ENCODE measurements around the gene GAB2. TPM values are rescaled to one million over a fixed set of nuclear protein-coding genes. Genes with fewer than 3 reads are reported as not detected.

The GAB2 gene
- total RNA-seq, 4 donors from 2014 or later = 22.5 to 32.8 (median 30.1) TPM

DNA sequence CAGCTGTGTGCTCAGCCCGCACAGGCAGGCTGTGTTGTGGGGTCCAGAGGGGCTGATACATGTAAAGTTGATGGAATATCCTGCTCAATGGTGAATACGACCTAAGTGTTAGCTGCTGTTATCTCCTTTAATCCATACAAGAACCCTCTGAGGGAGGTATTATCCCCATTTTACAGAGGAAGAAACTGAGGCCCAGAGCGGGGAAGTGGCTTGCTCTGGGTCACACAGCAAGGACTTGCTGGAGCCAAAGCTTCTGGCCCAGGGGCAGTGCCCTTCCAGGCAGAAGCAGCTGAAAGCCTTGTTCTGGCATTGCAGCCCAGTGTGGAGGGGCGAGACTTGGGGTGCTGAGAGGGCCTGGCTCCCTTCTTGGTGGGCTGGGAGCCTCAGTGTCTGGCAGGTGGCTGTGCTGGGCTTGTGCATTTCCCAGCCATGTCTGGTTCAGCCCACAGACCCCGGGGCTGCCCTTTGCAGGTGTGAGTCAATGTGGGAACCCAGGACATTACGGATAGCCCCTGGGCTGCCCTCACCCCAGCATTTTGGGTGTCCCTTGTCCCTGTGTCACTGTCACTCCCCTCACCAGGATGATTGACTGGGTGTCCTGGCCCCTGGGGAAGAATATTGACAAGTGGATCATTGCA lies 218.5 kb downstream of the GAB2 start:
- no peak for DNase-seq (ENCODE audit: low spot score in 2 of 2)
- no peak overlapping the region for H3K4me3 ChIP-seq (ENCODE audit: low read depth, poor library complexity, severe bottlenecking)
- intact Hi-C loops (cut with DNase I; ENCODE audit: low total_unique reads) = no loop called here
- no peak for TF ChIP-seq POLR2A (IDR thresholded peaks at IDR 0.05)
- TF ChIP-seq, protein P1, sequence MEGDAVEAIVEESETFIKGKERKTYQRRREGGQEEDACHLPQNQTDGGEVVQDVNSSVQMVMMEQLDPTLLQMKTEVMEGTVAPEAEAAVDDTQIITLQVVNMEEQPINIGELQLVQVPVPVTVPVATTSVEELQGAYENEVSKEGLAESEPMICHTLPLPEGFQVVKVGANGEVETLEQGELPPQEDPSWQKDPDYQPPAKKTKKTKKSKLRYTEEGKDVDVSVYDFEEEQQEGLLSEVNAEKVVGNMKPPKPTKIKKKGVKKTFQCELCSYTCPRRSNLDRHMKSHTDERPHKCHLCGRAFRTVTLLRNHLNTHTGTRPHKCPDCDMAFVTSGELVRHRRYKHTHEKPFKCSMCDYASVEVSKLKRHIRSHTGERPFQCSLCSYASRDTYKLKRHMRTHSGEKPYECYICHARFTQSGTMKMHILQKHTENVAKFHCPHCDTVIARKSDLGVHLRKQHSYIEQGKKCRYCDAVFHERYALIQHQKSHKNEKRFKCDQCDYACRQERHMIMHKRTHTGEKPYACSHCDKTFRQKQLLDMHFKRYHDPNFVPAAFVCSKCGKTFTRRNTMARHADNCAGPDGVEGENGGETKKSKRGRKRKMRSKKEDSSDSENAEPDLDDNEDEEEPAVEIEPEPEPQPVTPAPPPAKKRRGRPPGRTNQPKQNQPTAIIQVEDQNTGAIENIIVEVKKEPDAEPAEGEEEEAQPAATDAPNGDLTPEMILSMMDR (IDR thresholded peaks at IDR 0.05) = no peak
- WGBS, 2 donors = 90 to 98% methylated on average over 6 of the region's 6 CpGs

DNA sequence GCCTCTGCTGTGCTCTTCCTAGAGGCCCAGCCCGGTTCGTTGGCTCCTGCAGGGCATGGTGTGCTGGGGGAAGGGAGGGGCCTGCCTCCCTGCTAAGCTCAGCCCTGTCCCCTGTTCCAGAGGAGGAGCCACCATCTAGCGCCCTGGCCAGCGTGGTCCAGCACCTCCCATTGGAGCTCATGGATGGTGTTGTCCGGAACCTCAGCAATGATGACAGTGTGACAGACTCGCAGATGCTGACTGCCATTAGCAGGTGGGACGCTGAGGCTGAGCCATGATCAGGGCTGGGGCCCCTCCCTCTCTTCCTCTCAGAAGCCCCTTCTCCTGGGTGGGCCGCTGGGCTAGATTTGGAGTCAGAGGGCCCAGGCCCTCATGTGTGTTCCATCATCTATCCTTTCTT lies 219.8 kb downstream of the GAB2 start:
- intact Hi-C loops (cut with DNase I; ENCODE audit: low total_unique reads) = no loop called here
- 73 to 90% methylated on average over 4 to 8 of the region's 8 CpGs for WGBS, 2 donors
- no peak overlapping the region for H3K4me3 ChIP-seq (ENCODE audit: low read depth, poor library complexity, severe bottlenecking)
- no peak for TF ChIP-seq POLR2A (IDR thresholded peaks at IDR 0.05)
- TF ChIP-seq, protein P1 (IDR thresholded peaks at IDR 0.05) = no peak
- DNase-seq (ENCODE audit: low spot score in 2 of 2) = no peak

- TF ChIP-seq, protein P1 (IDR thresholded peaks at IDR 0.05) = no peak
- no peak for TF ChIP-seq POLR2A (IDR thresholded peaks at IDR 0.05)
- DNase-seq (ENCODE audit: low spot score in 2 of 2) = no peak
- WGBS, 2 donors = 88 to 89% methylated on average over 30 to 40 of the region's 40 CpGs
- no peak overlapping the region for H3K4me3 ChIP-seq (ENCODE audit: low read depth, poor library complexity, severe bottlenecking)
- intact Hi-C loops (cut with DNase I; ENCODE audit: low total_unique reads) = no loop called here
Observed at GRCh38 chr11:78196661-78197091, 220.9 kb downstream of the GAB2 start.

GRCh38 chr11:78195917-78196560 lies 221.6 kb downstream of the GAB2 start:
- WGBS, 2 donors = 57 to 72% methylated on average over 43 to 47 of the region's 60 CpGs
- DNase-seq (ENCODE audit: low spot score in 2 of 2) = no peak
- no peak overlapping the region for H3K4me3 ChIP-seq (ENCODE audit: low read depth, poor library complexity, severe bottlenecking)
- intact Hi-C loops (cut with DNase I; ENCODE audit: low total_unique reads) = no loop called here
- no peak for TF ChIP-seq POLR2A (IDR thresholded peaks at IDR 0.05)
- TF ChIP-seq, protein P1 (IDR thresholded peaks at IDR 0.05) = no peak

DNA sequence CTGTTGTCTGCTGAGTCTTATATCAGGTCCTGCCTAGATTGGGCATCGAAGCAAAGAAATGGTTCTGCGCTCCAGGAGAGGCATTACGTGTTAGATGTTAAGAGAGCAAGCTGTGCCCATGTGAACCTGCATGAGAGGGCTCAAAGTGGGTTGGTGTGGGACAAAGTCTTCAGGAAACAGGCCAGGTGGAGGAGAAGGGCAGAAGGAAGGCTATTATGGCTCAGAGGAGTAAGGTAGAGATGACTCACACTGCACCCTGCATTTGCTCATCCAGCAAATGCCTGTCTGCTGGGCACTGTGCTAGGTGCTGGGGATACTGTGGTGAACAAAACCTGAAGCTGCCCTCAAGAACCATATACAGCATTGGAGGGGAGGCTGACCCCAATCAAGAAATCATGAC lies 223.1 kb downstream of the GAB2 start:
- TF ChIP-seq, protein P1 (IDR thresholded peaks at IDR 0.05) = no peak
- no peak for TF ChIP-seq POLR2A (IDR thresholded peaks at IDR 0.05)
- intact Hi-C loops (cut with DNase I; ENCODE audit: low total_unique reads) = no loop called here
- no peak for DNase-seq (ENCODE audit: low spot score in 2 of 2)
- H3K4me3 ChIP-seq (ENCODE audit: low read depth, poor library complexity, severe bottlenecking) = no peak overlapping the region
- 92 to 93% methylated on average over 3 of the region's 3 CpGs for WGBS, 2 donors

Data from lower leg skin (tissue), 4 donors.